ENCODE results near the gene NUPR1.

DNA sequence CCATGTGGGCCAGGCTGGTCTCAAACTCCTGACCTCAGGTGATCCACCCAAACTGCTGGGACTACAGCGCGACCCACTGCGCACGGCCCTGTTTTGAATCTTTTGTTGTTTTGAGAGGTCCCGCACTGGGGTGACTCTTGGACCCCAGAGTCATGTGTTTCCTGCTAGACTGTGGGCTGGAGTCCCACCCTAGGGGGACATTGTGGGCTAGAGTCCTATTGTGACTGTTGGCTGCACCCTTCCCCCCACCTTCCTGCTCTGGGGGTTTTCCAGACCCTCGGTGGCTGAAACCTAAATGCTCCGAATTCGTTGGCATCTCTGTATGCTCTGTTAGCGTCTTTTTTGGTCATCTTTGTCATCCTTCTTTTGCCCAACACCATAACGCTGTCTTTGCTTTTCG lies 16.0 kb downstream of the NUPR1 start:
- TF ChIP-seq POLR2A (IDR thresholded peaks at IDR 0.05; ENCODE audit: insufficient read depth in 1 of 2, low read depth in 2 of 2, low read length in 2 of 2) (no peak), CEBPB (IDR thresholded peaks at IDR 0.05; ENCODE audit: borderline replicate concordance, low read depth, low read length) (no peak), MAFF (IDR thresholded peaks at IDR 0.05; ENCODE audit: low read depth, low read length) (no peak)
